GM13976 (cell line): ENCODE measurements around the gene IGSF9.
"Not testable (repeated sequence)": the region's sequence is repeated elsewhere in the genome, so short reads cannot be mapped to it uniquely, and the experiment has no call there.

Source experiments
- DNase-seq: peaks from one replicate; pipeline ENCODE4 v3.0.0; 2012; ENCODE audit warnings: low spot score
- CTCF ChIP-seq: IDR thresholded peaks from 2 replicates; pipeline ENCODE4 v1.5.1; 2012; ENCODE audit warnings: borderline replicate concordance, mild to moderate bottlenecking; ENCODE audit not compliant: insufficient read depth; ENCODE audit errors: extremely low read depth, missing control alignments, control extremely low read depth
- in situ Hi-C: fragments of 300-500 bp; cut with MboI; formaldehyde crosslinking; loops from one replicate; pipeline ENCODE4 v1.12.0; 2022; ENCODE audit warnings: low sequenced_read_pairs, mixed read lengths, inconsistent platforms; ENCODE audit not compliant: unreplicated experiment

Gene IGSF9

DNA sequence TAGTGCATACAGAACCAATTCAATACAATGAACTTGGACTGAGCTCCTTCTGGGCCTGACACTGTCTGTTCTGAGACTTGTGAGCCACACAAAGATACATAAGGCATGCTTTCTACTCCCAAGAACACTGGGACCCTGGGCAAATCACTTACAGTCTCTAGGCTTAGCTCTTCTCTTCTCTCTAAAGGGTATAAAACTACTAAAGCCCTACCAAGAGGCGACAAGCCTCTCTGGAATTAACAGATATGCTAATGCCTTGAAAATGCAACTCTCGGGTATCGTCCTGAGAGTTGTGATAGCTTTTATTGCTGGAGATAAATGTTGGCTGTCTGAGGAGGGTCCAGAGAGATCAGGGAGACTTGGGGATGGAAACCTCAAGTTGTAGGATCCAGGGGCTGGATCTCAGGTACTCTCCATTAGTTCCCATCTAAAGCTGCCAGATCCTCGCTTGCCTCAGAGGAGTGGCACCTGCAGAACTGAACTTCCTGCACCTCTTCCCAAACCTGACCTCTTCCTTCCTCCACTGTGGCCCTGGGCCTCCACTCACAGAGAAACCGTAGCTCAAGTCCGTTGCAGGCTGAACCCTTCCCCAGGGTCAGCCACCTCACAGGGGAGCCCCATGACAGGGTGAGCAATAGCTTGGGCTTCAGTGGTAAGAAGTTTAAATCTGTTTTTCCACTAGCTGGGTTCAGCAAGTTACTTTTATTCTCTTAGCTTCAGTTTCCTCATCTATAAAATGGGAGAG is 33.9 kb downstream of the IGSF9 start:
- DNase-seq = no peak
- in situ Hi-C loops = no loop called here
- no peak for TF ChIP-seq CTCF

- in situ Hi-C loops = no loop called here
- no peak for DNase-seq
- TF ChIP-seq CTCF = no peak
These were observed 37.1 kb downstream of the IGSF9 start for GRCh38 chr1:159908031-159908940.

- DNase-seq = no peak
- no peak for TF ChIP-seq CTCF
- in situ Hi-C loops = no loop called here
These were observed 38.5 kb downstream of the IGSF9 start for GRCh38 chr1:159906960-159907359.

GRCh38 chr1:159904036-159904435 is 41.4 kb downstream of the IGSF9 start:
- DNase-seq, in situ Hi-C loops: not testable (repeated sequence)

DNA sequence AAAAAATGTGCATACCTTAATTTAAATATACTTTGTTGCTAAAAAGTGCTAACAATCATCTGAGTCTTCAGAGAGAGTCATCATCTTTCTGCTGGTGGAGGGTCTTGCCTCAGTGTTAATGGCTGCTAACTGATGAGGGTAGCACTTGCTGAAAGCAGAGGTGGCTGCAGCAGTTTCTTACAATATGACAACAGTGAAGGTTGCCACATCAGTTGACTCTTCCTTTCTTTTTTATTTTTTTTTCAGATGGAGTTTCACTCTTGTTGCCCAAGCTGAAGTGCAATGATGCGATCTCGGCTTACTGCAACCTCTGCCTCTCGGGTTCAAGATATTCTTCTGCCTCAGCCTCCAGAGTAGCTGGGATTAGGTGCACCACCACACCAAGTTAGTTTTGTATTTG is 42.9 kb downstream of the IGSF9 start:
- no peak for TF ChIP-seq CTCF
- in situ Hi-C loops = no loop called here
- DNase-seq = no peak

DNA sequence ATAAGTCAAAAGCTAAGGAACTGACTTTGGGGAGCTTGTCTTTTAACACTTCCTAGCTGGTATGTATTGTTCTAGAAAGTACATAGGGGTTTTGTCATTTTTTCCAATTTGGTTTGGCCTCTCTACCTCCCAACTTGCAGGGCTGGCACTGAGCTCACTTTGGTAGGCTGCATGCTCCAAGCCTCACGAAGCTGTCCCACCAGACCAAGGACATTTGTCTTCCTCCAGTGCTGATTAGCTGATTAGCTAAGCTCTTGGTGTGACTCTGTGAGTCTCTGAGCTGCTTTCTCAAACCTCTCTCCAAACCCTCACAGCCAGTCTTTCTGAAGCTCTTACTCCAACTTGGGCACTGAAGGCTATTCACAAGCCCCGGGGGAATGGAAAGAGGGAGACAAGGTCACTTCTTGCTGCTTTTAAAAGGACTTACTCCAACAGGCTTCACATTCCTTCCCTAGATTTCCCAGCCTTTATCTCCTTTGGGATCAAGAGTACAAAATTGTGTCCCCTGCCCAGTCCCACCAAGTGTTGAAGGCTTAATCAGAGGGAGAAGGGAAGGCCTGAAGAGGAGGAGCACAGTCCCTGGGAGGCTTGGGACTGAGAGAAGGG is 44.6 kb downstream of the IGSF9 start:
- in situ Hi-C loops = no loop called here
- DNase-seq = no peak

More for the DNA sequence above, 44.6 kb downstream of the IGSF9 start:
- TF ChIP-seq CTCF = no peak
